IPS DF 19.7 (cell line): Measurements from ENCODE around the gene DOK7.

Source experiments
- DNase-seq: peaks from one replicate; pipeline ENCODE4 v3.0.0-alpha.2; 2013; ENCODE audit warnings: low read depth, low spot score

The DOK7 gene

DNA sequence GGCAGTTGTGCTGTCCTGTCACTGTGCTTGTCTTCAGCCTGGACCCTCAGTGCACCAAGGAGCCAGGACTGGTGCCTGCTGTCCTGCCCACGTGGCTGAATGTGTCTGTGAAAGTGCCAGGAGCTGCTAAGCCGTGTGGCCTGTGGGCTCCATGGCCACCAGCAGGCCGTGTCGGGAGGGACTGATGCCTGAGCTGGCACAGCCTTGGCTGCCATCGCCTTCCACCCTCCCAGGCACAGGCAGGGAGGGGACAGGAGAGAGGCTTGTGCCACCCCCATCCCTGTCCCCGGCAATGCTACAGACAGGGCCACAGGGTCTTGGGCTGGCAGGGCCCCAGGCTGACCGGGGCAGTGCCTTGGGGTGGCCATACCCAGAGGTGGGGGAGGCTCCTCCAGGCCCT is 24.8 kb downstream of the DOK7 start:
- no peak for DNase-seq

DNA sequence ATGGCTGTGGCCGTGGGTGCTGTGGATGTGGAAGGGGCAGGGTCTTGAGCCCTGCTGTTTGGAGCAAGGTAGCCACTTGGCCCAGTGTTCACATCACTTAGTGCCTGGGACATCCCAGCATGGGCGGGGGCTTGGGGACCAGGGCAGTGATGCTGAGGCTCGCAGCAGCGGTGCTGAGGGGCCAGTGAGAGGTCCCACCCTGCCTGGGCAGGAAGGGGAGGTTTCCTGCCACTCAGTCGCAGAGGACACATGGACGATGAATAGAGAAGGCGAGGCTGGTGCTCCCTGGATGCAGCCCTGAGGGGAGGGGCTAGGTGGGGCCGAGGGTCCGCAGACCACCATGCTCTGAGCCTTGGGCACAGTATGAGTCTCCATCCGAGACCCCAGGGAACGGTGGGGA is 25.7 kb downstream of the DOK7 start:
- no peak for DNase-seq

DNA sequence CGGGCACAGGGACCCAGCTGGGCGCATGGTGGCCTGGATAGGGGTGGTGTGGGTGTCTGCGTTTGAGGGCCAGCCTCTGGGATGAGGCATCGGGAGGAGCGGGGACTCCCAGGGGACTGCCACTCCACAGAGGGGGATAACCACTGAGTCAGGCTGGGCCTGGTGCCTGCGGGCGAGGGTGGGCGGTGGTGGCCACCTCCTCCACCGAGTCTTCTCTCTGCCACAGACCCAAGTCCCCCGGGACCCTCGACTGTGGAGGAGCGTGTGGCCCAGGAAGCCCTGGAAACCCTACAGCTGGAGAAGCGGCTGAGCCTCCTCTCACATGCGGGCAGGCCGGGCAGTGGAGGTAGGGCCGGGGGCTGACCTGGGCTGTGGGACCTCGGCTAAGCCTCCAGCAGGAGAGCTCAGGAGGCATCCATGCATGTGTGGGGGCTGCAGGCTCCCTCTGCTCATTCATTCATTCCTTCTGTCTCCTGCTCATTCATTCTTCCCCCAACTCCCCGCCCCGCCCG is 26.4 kb downstream of the DOK7 start:
- DNase-seq: no peak

DNA sequence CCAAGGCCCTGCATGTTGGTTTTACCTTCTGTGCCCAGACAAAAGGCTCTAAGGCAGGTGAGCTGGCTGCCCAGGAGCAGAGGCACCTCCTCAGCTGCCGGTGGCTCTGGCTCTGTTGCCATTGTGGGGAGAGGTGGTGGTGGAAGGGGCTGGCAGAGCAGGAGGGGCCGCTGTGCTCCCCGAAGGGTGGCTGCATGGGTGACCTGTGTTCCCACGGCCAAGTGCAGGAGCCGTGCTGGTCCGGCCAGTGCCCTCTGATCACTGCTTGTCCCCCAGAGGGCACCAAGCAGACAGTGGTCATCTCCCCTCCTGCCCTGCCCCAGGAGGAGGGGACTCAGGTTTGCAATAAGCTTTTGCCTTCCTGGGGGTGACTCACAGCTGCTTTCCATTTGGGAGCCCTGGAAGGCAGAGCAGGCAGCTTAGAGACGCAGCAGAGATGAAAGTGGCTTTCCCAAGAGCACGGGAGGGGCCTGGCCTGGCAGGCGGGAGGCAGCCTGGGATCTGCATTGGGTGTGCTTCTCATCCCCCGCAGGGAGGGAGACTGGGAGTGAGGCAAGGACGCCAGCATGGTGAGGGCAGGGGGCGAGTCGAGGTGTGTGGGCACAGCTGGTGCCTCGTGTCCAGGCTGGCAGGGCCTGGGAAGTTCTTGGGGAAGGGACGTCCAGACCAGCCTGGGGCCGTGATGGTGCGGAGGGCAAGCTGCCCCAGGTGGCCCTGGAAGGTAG is 28.7 kb downstream of the DOK7 start:
- no peak for DNase-seq

DNA sequence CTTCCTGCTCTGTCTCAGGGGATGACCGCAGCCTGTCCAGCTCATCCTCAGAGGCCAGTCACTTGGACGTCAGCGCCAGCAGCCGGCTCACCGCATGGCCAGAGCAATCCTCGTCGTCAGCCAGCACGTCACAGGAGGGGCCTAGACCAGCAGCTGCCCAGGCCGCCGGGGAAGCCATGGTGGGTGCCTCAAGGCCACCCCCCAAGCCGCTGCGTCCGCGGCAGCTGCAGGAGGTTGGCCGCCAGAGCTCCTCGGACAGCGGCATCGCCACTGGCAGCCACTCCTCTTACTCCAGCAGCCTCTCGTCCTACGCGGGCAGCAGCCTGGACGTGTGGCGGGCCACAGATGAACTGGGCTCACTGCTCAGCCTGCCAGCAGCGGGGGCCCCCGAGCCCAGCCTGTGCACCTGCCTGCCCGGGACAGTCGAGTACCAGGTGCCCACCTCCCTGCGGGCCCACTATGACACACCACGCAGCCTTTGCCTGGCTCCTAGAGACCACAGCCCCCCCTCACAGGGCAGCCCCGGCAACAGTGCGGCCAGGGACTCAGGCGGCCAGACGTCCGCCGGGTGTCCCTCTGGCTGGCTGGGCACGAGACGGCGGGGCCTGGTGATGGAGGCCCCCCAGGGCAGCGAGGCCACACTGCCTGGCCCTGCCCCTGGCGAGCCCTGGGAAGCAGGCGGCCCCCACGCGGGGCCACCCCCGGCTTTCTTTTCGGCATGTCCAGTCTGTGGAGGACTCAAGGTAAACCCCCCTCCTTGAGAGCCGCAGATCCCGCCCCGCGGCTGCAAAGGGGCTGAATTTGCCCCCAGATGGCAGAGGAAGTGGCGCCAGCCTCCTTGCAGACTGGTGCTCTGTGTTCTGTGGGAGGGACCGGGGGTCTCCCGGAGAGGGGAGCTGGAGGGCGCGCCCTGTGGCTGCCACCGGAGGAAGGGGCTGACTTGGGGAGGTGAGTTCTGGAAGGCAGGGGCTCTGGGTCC is 29.9 kb downstream of the DOK7 start:
- no peak for DNase-seq

DNA sequence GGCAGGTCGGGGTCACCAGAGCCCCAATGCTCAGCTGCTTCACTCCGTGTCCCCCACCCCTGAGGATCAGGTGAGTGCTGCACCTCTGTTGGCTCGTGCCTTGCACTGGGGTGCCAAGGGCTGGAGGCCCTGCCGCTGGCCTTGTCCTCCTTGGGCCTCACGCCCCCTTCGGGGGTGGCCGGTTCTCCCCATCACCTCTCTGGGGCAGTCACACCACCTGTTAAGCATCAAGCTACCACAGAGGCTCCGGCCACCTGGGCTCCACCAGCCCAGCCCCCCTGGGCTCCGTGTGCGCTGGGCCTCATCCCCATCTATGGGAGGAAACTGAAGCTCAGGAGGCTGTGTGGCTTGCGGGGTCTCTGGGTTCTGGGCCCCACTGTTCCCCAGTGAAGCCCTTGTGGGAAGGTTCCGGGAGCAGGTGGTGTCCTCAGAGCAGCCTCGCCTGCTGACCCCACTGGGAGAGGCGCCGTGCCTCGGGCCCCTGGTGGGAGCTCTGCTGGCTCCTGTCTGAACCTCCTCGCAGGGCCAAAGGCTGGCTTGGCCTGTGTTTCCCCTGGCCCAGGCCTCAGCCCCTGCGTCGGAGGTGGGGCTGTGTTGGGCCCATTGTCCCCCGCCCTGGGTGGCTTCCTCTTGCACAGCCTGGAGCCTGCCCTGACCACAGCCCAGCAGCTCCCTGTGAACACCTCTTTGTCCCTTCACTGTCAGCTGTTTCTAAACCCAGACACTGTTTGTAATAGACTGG is 30.8 kb downstream of the DOK7 start:
- DNase-seq: no peak

DNA sequence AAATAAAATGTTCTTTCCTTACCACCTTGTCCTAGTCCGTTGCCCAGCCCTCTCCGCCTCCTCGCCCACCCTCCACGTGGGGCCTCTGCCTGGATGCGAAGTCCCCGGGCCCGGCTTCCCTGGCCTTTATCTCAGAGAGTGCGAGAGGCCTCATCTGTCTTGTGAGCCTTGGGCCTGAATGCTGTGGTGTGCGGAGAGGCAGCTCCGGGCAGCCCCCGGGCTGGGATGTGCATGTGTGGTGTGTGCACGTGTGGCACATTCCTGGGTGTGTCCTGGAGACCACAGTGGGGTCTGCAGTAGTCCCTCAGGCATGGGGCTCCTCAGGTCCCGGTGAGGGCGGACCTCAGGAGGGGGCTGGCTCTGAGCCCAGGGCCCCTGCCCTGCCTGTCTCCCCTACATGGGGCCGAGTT is 31.4 kb downstream of the DOK7 start:
- no peak for DNase-seq

DNA sequence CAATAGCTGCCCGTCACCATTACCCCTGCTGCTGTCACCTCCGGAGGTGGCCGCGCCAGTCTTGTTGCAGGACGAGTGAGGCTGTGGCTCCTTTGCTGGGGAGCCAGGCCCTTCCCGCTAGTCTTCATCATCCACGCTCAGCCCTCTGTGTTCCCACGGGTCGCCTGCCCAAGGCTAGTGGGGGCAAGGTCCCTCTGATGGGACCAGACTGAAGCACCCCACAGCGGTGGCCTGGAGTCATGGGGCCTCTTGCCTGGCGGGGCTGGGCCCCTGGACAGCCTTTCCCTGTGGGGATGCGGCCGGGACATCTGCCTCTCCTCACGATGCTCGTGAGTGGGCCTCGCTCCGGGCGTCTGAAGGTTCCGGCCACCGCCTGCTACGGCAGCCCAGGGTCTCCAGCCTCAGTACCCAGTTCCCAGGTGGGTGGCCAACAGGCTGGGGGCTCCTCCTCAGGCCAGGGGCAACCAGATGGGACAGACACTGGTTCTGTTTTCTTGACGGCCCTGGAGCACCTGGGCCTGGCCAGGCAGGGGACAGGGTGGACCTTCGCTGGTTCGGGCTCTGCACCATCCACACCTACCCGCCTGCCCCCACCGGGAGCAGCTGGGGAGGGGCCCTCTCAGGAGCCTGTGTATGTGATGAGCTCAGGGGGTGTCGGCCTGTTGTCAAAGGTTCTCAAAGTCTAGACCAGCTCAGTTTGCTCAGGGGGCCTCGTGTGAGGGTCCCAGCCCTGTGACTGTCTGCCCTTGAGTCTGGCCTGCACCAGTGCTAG is 32.3 kb downstream of the DOK7 start:
- DNase-seq: no peak

DNA sequence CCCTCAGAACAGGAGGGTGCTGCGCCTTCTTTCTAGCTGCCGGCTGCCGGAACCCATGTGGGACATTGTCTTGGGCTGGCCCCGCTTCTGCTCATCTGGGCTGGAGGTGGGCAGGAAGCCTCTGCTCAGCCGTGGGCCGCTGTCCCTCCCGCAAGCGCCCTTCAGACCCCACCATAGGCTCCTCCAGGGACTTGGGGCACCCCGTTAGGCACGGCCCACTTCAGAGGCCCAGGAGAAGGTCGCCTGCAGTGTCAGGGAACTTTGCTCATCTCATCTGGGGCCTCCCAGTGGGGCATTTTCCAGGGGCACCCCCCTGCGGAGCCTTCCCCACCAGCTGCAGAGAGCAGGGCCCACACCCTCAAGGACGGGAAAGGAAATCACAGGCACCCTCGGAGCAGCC is 32.9 kb downstream of the DOK7 start:
- no peak for DNase-seq

DNA sequence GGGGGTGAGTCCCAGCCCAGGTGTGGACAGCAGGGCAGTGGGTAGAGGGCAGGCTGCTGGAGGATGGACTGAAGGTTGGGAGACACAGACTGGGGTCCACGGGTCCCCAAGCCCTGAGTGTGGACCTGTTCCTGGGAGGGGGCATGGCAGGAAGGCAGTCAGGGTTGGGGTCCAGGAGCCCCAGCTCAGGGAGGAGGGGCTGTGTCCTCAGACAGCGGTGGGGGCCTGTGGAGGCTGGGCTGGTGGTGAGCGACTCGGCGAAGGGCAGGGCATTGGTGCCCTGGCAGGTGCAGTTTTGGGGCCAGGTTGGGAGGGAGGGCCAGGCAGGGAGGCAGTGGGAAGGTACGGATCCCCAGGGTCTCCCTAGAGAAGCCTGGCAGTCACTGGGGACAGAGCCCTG is 34.0 kb downstream of the DOK7 start:
- no peak for DNase-seq

DNA sequence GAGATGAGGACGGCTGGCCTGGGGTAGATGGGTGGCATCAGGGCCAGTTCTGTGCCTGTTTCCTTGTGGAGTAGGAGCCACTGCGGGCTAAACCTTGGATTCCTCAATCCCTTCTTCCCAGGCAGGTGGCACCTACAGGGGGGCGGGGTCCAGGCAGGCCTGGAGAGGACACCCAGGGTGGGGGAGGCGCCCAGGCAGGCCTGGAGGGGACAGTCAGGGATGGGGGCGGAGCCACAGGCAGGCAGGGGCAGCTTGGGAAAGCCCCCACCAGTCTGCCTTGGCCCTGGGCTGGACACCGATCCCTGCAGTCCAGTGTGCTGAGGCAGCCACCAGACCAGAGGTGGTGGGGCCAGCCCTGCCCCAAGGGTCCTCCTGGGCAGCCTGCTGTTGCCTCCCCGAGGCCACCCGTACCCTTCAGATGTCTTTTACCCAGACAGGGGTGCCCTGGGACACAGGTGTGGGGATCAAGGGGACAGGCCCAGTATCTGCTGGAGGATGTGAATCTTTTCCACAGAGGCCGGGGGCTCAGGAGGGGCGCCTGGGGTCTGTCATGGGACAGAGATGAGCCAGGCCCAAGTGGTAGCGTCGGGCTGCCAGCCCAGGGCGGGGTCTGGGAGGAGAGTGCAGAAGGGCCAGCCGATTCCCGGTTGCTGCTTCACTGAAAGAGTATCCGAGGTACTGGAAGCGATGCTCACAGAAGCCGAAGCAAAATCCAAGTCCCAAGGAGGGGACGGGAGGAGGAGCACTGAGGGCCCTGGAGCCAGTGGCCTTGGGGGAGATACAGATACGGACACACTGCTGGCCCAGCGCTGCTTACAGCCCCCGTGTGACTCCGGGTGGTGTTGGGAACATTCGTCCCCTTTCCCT is 34.6 kb downstream of the DOK7 start:
- no peak for DNase-seq

DNA sequence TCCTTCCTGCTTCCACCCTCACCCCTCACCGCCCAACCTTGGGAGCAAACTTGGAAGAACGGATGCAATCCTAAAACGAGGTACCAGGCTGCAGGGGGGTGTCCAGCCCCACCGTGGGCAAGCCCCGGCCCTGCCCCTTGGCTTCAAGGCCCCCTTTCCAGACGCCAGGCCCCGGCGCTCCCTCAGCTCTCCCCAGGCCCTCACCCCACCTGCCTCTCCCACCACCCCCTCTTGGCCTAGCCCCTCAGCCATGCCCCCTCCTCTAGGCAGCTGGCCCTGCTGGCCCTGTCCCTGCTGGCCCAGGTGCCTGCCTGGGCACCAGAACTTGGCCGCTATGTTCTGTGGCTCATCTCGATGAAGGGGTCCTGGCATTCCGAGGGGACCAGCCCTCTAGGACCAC is 35.3 kb downstream of the DOK7 start:
- no peak for DNase-seq

DNA sequence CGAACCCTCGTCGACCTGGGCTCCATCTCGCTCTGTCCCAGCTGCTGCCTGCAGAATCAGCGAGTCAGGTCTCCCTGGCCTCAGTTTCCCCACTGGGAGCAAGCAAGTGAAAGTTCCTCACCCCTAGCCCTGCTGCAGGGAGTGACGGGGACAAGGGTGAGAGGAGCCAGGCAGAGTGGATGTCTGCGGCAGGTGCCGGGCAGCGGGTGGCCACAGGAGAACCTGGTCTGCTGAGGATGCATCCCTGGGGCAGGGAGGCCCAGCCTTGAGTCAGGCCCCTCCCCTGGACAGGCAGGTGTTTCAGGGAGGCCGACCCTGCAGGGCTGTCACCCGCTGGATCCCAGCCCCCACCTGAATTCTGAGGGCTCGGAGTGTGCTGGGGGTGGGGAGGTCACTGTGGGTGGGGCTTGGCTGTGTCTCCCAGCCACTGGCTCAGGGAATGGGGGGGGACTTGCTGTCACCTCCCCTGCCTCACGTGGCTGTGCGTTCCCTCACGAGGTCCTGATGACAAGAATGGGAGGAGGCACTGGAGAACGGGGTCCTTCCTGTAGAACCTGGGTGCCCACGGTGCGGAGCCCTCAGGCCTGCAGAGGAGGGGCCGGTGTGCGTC is 35.9 kb downstream of the DOK7 start:
- DNase-seq: no peak

DNA sequence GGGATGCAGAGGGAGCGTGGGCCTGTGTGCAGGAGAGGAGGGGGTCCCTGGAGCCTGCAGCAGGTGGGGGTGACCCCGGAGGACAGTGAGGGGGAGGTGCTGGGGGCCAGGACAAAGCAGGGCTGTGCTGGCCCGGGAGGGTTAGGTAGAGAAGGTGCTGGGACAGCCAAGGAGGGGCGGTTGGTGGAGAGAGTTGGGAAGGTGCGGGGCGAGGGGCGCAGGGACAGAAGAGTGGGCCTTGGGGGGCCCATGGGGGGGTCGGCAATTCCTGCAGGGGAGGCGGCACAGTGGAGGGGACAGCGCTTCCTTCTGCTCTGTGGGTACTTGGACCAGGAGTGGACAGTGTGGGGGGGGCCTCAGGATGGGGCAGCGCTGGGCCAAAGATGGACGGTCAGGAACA is 36.6 kb downstream of the DOK7 start:
- no peak for DNase-seq

DNA sequence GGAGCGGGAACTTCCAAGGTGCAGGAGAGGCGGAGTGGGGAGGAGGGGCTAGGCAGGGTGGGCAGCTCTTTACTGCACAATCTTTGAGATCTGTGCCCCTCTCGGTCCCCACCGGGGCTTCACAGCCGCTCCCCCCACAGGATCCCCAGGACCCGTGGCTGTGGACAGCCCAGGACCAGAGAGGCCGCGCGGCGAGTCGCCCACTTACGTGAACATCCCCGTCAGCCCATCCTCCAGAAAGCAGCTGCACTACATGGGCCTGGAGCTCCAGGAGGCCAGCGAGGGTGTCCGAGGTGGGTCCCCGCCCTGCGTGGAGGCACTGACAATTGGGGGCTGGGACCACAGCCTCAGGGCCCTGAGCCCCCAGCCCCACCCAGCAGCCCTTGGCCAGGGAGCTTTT is 37.0 kb downstream of the DOK7 start:
- no peak for DNase-seq

DNA sequence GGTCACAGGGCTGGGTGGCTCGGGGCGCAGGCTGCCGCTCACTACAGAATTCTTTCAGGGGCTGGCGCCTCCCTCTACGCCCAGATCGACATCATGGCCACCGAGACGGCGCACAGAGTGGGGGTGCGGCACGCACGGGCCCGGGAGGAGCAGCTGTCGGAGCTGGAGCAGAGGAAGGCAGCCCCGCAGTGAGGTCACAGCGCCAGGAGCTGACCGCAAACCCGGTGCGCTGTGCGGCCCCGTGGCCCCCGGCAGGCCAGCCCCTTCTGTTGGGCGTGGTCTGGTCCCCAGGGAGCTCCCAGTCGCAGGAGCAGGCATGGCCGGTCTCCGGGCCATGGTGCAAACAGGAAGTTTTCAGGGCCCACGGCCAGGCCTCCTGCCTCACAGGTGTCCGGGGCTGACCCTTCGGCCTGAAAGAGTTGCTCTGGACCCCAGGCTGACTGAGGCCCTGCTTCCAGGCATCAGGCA is 37.6 kb downstream of the DOK7 start:
- DNase-seq: no peak

DNA sequence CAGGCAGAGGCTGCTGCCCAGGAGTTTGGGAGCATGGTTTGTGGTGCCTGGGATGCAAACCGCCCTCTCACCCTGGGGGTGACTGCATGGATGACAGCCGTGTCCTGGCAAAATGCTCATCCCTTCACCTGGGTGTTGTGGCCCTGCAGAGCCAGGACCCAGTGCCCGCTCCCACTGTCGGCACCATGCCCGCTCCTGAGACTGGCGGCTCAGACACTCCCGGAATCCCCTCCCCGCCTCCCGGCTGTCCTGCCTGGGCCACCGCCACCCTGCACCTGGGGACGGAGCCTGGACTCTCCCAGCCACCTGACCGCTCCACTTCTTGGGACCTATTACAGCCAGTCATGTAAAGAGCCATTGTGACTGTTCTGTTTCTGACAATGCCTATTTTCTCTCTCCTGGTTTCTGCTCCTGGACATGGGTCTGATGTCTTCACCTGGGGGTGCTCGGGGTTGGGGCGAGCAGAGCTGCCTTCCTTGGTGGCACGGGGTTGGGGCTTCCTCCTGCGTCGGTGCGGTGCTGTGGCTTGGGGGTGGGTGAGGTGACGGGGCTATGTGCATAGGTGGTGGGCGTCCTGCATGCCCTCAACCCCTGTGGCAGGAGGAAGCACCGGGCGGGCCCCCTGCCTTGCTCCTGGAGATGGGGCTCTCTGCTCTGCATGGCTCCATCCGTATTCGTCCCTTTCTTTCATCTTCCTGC is 38.2 kb downstream of the DOK7 start:
- DNase-seq: no peak

DNA sequence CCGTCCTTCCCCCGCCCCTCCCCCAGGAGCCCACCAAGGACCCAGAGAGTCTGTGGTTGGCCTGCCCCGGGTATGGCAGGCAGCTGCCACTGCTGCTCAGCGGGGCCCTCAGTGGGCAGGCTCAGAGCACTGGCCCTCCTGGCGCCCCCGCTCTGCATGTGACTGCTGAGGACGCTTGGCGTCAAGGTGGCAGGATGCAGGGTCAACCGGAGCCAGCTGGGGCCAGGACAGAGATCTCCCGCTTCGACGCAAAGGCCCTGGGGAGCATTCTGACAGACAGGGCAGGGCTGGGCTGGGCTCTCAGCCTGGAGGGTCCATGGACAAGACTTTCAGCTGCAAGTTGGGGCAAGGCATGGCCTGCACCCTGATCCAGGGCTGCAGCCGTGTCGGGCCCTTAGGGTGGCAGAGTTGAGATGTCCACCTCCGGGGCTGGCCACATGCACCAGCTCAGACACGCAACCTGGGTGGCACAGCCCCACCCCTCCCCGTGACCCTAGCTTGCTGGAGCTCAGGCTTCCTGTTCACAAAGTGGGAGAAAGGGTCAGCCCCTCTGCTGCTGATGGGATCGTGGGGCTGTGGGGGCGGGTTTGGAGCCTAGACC is 38.8 kb downstream of the DOK7 start:
- no peak for DNase-seq
